Epithelial cell of esophagus (primary cell): ENCODE data around the gene SCGB1A1.

Experiments used
- DNase-seq: peaks from one replicate; pipeline ENCODE4 v3.0.0; 2010; ENCODE audit warnings: low read depth
- H3K4me3 ChIP-seq: 2 replicates; pipeline ENCODE4 v1.5.1; 2011; ENCODE audit warnings: mild to moderate bottlenecking, low read length, control low read depth
- CTCF ChIP-seq: IDR thresholded peaks from 2 replicates; pipeline ENCODE4 v1.5.1; 2011; ENCODE audit warnings: low read depth, mild to moderate bottlenecking, low read length, control low read depth, inconsistent platforms; ENCODE audit not compliant: insufficient read depth; ENCODE audit errors: missing control alignments

Gene SCGB1A1

DNA sequence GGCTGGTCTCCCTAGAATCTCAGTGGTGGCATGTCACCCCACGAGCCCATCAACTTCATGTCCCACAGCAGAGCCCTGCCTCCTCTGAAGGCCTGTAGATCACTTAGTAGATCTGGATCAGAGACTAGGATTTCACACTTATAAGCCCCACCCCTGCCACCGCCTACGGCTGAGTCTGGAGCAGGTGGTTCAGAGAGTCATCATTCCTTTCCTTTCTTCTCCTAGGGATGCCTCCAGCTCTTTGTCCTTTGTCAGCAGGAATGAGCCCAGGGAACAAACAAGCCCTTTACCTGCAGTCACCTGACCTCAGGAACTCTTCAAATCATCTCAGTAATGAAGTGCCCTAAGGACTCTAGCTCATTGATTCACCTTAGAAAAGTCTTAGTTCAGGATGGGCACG, 37.8 kb downstream of the SCGB1A1 start:
- peak; percentile 29 for DNase-seq
- H3K4me3 ChIP-seq, result no peak overlapping the region
- TF ChIP-seq CTCF, result no peak

- TF ChIP-seq CTCF, result no peak
- H3K4me3 ChIP-seq, result no peak overlapping the region
- no peak for DNase-seq
Measured at GRCh38 chr11:62457478-62457877, 38.6 kb downstream of the SCGB1A1 start.

GRCh38 chr11:62458212-62459002, 39.6 kb downstream of the SCGB1A1 start:
- no peak for DNase-seq
- H3K4me3 ChIP-seq, result no peak overlapping the region
- TF ChIP-seq CTCF, result no peak

DNA sequence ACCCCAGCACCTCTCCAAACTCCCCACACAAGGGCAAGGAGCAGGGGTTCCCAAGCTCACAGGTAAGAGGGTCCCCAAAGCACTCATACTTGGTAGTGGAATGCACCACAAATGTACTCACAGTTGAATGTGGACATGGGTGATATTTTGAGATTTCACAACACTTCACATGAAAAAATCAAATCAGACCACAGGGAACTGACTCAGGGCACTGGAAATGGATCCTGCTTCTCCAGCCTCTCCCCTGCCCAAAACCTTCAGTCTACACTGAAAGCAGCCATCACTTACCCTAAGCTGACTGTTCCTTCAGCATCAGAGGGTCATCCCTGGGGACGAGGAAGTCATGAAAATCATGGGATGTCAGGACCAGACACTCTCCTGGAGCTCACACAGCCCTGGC, 40.2 kb downstream of the SCGB1A1 start:
- DNase-seq, result no peak
- no peak overlapping the region for H3K4me3 ChIP-seq
- no peak for TF ChIP-seq CTCF

DNA sequence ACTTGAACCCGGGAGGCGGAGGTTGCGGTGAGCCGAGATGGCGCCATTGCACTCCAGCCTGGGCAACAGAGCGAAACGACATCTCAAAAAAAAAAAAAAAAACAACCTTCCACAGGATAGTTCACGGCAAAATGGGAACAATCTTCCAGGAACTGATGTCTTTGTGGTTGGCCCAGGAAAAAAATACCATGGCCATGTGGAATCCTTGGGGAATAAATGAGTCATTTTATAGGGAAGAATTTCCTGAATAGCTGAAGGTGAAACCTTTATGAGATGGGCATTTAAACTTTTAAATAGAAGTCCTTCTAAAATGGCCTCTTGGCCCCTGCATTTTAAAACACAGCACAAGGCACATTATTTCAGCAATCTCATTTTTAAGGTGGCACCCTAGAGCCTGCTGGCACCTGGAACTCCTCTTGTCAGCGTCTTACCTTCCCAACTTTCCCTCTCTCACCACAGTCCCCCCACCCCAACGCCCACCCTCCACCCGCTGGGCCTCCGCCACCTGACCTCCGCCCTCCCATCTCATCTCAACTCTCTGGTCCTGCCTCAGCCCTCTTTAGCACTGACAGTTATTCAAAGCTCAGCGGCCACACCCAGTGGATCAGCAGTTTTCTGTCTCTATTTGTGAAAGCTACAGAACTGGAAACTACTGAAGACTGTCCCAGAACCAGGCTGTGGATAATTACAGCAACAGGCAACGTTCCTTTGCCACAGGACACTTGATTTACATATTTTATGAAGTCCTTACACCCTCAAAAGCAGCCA, 43.1 kb downstream of the SCGB1A1 start:
- no peak for DNase-seq
- H3K4me3 ChIP-seq, result no peak overlapping the region
- no peak for TF ChIP-seq CTCF

DNA sequence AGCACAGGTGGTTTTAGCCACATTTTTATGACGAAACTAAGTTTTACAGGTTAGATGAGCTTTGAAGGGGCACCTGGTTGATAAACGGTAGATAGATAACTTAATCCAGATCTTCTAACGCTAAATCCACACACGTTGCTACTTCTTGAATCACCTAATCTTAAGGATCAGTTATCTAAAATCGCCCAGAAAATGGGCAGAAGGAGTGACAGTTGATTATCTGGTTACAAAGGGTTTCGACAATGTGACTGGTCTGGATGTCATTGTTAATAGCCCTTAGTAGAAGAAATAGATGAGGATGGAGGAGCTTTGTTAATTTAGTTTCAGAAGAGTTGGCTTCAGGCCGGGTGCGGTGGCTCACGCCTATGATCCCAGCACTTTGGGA, 43.7 kb downstream of the SCGB1A1 start:
- no peak for TF ChIP-seq CTCF
- no peak for DNase-seq

More for the DNA sequence above, 43.7 kb downstream of the SCGB1A1 start:
- H3K4me3 ChIP-seq, result no peak overlapping the region
